SH-SY5Y (cell line): ENCODE data around the gene KANSL1L.

Experiments used
- GATA2 ChIP-seq: IDR thresholded peaks from 2 replicates; pipeline ENCODE4 v1.6.1; 2011; ENCODE audit warnings: mild to moderate bottlenecking, low read depth, low read length
- GATA3 ChIP-seq: IDR thresholded peaks from 2 replicates; pipeline ENCODE4 v1.6.1; 2011; ENCODE audit warnings: low read depth, mild to moderate bottlenecking, low read length, moderate library complexity

DNA sequence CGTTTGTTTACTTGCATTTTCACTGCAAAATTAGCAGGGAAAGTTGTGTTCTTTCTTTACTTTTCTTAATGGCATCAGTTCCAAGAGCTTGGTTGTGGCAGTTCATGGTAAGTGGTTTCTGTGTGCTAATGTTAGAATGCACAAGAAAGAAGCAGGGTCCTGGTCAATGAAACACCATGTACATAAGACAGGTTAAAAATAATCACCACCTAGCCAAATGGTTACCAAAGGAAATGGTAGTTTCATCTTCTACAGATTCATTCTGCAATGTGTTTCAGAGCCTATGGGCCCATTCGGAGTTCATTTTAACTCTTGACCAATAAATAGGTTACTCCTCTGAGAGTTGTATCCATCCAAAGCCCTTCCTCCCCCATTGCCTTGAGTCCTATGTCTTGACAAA is 186.9 kb downstream of the KANSL1L start:
- no peak for TF ChIP-seq GATA3
- TF ChIP-seq GATA2: no peak
